Activated CD8-positive, alpha-beta memory T cell treated with anti-CD3 and anti-CD28 coated beads, Interleukin-2, amount 50 U/mL, for 4 hours (primary cell): ENCODE results near the gene HHLA2.

ENCODE experiments used
- DNase-seq: peaks from one replicate; pipeline ENCODE4 v3.0.0-alpha.2; 2020

Gene HHLA2

DNA sequence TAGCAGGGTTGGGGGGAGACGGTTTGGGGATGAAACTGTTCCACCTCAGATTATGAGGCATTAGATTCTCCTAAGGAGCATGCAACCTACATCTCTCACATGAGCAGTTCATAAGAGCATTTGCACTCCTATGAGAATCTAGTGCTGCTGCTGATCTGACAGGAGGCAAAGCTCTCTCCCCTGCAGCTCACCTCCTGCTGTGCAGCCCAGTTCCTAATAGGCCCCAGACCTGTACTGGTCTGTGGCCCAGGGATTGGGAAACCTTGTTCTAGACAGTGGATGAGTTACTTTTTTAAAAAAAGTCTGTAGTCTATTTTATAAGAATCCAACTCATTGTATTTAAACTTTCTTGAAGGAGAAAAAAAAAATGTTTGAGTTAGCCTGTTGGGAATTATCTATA, 100.0 kb downstream of the HHLA2 start:
- DNase-seq: no peak

DNA sequence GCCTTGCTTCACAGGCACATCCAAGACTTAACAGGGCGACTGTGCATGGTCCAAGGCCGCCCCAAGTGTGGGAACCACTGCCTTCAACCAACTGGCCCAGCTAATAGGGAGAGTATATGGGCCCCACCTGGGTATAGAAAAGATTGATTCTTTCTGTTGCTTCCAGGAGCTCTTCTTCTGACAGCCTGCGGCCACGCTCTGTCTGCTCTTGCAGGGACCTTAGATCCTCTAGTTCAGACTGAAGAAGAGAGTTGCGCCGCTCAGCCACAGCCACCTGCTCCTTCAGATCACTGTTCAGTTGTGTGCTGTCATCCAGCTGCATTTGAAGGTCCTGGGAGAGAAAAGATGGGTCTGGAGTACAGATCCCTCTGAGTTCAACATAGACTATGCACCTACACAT, 102.2 kb downstream of the HHLA2 start:
- no peak for DNase-seq

DNA sequence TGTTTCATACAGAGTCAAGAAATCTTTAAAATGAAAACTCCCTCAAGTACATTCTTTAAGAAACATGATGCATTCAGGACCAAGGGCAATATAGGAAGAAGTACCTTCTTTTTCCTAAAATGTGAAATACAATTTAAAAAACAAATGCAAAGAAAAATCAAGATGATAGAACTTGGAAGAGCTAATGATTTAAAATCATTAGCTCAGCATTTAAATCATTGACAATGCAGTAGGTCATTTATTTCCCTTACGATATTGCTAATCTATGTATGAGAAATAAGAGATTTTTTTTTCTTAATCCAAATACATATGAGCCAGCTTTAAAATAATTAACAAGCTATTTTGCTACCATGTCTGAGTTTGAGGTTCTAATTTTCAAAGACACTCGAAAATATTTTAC, 105.5 kb downstream of the HHLA2 start:
- DNase-seq: no peak

DNA sequence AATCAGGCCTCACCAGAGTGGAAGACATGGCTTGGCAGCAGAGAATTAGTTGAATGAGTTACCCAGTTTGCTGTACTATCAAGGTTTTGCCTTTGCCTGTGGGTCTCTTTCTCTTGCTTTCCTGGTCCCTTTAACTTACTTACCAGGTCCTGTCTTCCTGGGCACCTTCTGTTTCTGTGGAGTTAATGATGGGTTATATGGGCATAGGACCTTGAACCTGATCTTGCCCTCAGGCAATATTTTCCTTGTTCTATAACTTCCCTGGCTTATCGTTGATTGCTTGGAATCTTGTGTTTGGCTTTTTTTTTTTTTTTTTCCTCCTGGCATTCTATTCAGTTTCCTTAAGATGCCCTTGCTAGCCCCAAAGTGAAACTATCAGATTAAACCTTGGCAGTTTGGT, 106.8 kb downstream of the HHLA2 start:
- no peak for DNase-seq

DNA sequence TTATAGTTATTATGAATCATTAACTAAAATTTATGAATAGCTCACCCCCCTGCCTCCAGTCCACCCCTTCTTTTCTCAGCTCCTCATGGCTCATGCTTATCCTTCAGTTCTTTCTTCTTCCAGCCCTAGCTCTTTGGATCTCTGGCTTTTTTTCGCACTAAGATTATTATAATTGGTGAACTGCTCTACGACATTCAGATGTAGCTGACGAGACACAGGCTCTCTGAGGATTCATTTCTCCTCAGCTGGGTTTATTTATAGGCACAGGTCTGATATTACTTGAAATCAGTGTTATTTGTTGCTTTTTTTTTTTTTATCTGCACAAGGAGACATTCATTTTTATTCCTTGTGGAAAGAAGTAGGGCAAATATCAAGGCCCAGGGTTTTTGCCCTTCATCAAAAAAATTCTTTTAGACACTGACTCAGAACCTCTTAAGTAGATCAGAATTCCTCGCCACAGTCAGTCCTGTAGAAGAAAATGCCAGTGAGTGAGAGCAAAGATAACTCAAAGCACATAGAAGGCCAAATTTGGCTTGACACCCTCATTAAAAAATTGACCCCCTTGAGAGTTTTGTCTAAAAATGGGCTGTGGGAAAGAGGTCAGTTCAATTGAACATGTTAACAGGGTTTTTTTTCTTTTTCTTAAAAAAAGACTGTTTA, 107.5 kb downstream of the HHLA2 start:
- DNase-seq: no peak

DNA sequence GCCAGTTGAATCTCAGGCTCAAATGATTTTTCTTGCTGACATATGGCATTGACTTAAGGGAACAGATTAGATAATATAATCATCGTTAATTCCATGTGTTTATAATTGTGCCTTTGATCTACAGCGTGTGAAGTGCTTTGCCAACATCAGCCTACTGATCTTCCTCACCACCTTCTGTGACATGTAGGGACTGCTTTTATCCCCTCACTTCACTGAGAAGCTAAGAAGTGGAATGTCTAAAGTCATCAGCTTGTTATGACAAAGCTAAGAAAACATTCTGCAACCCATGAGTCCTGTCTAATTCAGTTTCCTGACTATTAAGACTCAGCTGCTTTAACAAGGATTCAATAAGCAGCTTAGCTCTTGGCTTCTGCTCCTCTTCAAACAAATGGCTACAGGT, 108.0 kb downstream of the HHLA2 start:
- DNase-seq: no peak

DNA sequence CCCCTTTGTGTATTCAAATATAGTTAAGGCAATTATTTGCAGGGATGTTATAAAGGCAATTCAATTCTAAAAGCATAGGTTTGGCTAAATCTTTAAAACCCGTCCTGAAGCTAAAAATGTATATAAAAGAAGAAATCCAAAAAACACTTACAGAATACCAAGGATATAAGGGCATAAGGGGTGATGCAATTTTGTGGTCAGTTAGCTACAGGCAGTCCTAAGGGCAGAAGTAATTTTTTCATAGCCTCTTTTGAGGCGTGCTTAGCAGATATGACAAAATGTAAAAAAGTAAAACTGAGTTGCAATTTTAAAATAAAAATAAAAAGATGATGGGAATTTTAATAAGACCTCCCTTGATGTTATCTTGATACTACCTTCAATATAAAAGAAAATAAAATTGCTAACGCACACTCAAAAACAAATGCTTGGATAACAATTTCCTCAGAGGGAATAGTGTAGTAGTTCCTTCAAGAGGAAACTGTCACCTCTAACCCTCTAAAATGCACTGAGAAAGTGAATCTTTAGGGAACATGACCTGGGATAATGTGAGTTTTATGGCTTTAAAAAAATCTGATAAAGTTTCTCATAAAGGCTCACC, 109.8 kb downstream of the HHLA2 start:
- no peak for DNase-seq

DNA sequence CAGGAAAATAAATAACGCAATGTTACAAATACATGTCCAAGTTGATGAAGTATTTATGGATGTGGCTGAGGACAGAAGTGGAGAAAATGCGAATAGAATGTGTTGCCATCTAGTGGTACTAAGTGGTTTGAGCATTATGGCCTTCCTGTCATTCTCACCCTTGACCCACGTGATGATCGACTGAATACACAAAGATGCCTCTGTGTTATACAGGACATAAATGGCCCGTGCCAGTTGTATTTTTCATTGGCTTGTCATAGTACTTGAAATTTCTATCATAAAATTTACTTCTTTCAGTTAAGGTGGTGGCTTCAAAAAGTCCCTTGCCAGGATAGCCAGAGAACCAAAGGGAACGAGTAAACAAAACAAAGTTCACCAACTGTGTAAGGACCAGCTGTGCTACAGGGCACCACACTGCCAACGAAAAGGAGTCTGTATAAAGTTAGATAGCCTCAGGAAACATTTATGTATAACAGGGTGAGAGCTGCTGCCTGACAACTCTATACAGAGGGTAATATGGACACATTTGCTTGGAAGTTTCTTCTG, 110.4 kb downstream of the HHLA2 start:
- no peak for DNase-seq

DNA sequence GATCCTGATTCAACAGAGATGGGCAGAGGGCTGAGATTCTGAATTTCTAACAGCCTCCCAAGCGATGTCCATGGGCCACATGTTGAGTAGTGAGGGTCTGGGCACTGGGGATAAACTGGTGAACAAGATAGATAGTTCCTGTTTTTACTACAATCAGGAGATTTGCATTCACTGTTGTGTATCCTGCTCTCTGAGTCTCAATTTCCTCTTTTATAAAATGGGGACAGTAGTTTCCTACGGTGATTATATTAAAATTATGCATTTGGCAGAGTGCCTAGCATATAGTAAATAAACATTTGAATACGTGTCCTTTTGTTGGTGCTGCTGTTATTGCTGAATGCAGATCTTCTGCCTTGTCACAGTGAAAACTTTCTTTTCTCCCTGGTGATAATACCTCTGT, 111.5 kb downstream of the HHLA2 start:
- no peak for DNase-seq

DNA sequence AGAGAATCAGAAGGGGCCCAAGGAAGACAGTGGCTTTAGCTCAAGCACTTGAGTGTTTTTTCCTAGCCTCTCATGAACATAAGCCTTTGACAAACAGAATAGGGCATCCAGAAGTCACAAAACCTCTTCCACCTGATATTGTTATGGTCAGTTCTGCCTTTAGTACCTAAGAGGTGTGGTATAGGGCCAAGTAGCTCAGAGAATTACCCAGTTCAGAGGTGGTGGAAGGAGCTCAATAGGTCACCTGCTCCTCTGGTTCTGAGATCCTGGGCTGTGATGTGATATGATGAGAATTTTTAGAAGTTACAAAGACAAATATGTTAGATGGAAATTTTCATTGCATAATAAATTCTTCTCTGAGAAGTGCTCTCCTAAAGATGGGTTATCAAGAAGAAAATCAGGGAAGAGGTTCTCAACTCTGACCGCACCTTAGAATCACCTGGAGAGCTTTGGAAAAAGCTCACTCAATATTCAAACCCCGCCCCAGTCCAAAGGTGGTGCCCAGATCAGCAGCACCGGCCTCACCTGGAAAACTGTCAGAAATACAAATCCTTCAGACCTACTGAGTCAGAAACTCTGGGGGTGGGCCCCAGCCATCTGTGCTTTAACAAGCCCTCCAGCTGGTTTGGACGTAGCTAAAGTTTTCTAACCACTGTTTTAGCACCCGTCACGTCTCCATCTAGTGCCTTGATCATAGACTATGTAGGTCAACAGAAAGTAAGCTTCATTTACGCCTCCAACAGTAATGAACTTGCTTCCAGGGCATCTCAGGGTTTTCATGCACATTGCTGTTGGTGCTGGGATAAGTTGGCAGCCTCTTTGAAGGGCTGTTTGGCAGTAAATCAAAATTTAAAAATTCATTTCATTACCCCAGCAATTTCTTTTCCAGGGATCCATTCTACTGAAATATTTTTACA, 112.8 kb downstream of the HHLA2 start:
- DNase-seq: no peak

DNA sequence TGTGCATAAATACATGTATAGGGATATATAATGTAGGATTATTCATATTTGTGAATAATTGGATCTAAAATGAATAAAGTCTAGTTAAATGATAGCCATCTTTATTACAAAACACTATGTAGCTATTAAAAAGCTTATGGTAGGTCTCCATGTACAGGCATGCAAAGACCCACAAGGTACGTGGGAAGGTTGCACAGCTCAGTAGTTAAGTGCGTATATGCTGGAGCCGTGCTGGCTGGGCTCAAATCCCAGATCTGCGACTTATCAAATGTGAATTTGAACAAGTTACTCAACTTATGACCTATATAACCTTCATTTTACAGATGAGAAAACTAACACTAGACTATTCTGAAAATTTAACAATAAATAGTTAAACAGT, 113.4 kb downstream of the HHLA2 start:
- DNase-seq: no peak

DNA sequence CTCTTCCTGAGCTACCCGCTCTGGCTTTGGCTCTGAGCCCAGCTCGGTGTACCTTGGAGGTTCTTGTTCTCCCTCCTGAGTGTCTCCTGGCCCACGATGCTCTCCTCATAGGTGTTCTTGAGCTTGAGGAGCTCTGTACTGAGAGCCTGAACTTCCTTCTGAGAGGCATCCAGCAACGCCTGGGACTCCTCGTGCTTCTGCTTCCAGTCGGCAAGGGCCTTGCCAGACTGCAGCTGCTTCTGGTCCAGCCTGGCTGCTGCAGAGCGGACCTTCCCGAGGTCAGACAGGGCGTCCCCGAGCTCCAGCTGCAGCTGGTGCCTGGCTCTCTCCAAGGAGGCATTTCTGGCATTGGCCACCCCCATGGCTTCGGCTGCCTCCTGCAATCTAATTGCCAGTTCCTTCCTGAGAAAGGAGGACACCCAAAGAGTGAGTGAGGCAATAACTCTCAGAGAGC, 114.2 kb downstream of the HHLA2 start:
- DNase-seq: no peak

DNA sequence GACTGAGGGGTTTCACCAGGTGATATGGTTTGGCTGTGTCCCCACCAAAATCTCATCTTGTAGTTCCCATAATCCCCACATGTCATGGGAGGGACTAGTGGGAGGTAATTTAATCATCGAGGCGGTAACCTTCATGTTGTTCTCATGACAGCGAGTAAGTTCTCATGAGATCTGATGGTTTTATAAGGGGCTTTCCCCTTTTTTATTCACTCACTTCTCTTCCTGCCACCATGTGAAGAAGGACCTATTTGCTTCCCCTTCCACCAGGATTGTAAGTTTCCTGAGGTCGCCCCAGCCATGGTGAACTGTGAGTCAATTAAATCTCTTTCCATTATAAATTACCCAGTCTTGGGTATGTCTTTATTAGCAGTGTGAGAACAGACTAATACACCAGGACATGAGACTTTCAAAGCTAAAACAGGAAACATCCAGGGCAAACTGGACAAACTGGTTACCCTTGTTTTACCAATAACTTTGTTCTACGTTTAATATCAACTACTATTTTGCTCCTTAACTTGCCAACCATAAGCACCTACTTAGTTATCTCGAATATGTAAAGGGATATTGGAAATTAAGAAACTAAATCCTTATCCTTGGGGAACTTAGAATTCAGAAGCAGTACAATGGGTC, 115.9 kb downstream of the HHLA2 start:
- DNase-seq: no peak

DNA sequence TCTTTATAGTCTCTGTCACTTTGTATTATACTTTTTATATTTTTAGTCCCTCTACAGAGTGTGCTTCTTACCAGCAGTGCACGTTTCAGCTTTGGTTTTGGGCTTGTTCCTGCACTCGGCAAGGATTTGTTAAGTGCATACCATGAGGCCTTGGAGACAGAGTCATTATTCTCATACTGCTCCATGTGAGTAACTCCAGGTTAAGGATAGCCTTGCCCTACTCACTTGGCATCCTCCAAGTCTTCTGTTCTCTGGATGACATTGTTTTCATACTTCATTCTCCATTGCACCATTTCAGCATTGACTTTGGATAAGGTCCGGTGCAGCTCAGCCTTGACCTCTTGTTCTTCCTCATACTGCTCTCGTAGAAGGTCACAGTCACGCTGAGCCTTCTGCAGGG, 117.7 kb downstream of the HHLA2 start:
- DNase-seq: no peak

DNA sequence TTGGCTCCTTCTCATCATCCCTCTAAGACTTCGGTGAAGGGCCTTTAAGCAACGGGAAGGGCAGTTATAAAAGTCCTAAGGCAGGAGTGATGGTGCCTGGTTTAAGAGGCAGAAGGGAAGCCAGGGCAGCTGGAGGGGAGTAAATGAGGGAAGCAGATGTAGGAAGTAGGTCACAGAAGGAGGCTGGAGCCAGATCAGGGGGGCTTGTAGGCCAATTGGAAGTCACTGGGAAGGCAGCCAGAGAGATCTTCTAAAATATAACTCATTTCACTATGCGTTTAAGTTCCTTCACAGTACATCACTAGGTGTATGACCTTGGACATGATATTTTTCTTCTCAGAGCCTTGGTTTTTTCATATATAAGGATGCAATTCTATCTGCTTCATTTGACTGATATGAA, 119.3 kb downstream of the HHLA2 start:
- no peak for DNase-seq

DNA sequence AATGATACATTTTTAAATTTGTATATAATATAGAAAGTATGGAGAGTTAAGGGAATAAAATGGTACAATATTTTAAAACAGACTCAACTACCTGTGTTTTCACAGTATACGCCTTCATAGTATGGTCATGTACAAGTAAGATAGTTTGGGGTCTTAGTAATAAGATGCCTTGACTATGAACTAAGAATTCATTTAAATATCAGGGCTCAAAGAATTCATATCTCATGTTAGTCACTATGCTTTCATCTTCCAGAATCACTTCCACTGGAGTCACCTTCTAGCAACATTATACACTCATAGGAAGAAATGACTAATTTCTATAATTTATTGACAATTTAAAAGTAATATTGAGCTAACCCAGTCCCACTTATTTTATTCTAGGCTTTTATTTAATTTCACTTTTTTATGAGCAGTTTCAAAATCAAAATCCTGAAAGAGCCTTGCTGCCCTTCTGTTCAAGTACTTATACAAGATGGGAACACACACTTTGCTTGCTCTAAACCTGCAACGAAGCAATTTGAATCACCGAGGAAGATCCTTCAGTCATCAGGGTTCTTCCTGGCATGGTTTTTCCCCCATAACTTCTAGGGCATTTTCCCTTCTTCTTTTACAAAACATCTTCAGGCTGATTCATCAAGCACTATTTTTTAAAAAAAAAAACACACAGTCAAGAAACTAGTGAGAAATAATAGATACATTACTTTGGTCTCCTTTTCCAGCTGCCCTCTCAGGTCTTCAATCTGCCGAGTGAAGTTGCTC, 119.9 kb downstream of the HHLA2 start:
- no peak for DNase-seq

DNA sequence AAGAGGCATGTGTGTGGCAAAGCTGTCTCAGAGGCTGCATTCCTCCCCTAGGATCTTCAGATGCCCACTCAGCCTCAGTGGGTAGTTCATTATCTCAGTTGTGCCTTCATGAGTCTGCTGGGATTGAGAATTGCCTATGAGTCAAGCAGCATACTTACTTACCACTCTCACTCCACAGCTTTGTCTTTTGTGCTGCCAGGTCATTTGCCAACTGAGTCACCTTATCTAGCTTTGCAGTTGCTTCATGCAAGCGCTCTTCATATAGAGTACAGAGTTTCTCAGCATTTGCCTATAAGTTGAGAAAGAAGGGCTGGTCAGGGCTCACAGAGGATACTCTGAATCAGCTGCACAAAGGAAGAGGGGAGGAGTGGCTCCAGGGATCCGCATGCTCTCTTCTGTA, 124.6 kb downstream of the HHLA2 start:
- DNase-seq: no peak
